Natural killer cell (primary cell): ENCODE measurements around the gene MCUR1. TPM values are rescaled to one million over a fixed set of nuclear protein-coding genes. Genes with fewer than 3 reads are reported as not detected.

Experiments used
- ATAC-seq, 3 donors: fragments of 150-1000 bp in 2 of 3; fragments of 200-7000 bp in 1 of 3; cut with Tn5 transposase; 1 replicate in 1 of 3; 2 replicates in 2 of 3; pipeline ENCODE4 v1.10.0; 2021; ENCODE audit warnings: mild to moderate bottlenecking in 2 of 3, moderate library complexity in 2 of 3
- DNase-seq, 2 donors: peaks; one replicate each; pipeline versions ENCODE4 v3.0.0 to v3.0.0-alpha.2; 2013 to 2021; ENCODE audit warnings: mixed read lengths in 1 of 2
- H3K27ac ChIP-seq: one replicate; pipeline ENCODE4 v1.5.1; 2013; ENCODE audit warnings: mild to moderate bottlenecking, low read length
- H3K27me3 ChIP-seq: one replicate; pipeline ENCODE4 v1.6.1; 2013; ENCODE audit warnings: low read length; ENCODE audit not compliant: control insufficient read depth, insufficient read depth
- H3K36me3 ChIP-seq: one replicate; pipeline ENCODE4 v1.6.1; 2013; ENCODE audit warnings: low read length; ENCODE audit not compliant: control insufficient read depth, insufficient read depth
- H3K4me1 ChIP-seq: one replicate; pipeline ENCODE4 v1.6.1; 2013; ENCODE audit warnings: low read length; ENCODE audit not compliant: control insufficient read depth, insufficient read depth
- H3K4me3 ChIP-seq: one replicate; pipeline ENCODE4 v1.5.1; 2013; ENCODE audit warnings: low read length
- H3K9me3 ChIP-seq: one replicate; pipeline ENCODE4 v1.6.1; 2013; ENCODE audit warnings: low read length; ENCODE audit not compliant: control insufficient read depth, insufficient read depth
- H3K27ac Mint-ChIP-seq, 2 donors: one replicate each; pipeline ENCODE4 v1.8.0; 2022; ENCODE audit warnings: mild to moderate bottlenecking in 2 of 2, mixed read lengths in 2 of 2, moderate library complexity in 1 of 2
- H3K27me3 Mint-ChIP-seq, 2 donors: one replicate each; pipeline ENCODE4 v1.8.0; 2022; ENCODE audit warnings: low read depth in 2 of 2, mixed read lengths in 2 of 2
- H3K36me3 Mint-ChIP-seq: one replicate; pipeline ENCODE4 v1.8.0; 2022; ENCODE audit warnings: mixed read lengths
- H3K4me1 Mint-ChIP-seq, 2 donors: one replicate each; pipeline ENCODE4 v1.8.0; 2022; ENCODE audit warnings: mixed read lengths in 2 of 2
- H3K4me3 Mint-ChIP-seq: one replicate; pipeline ENCODE4 v1.8.0; 2022; ENCODE audit warnings: mild to moderate bottlenecking, moderate library complexity, mixed read lengths
- H3K9me3 Mint-ChIP-seq, 2 donors: one replicate each; pipeline ENCODE4 v1.8.0; 2022; ENCODE audit warnings: mixed read lengths in 2 of 2
- CTCF ChIP-seq: fragments of 200-600 bp; IDR thresholded peaks from one replicate; pipeline ENCODE4 v1.8.0; 2022; ENCODE audit warnings: antibody characterized with exemption
- WGBS: methylation state at CpG from one replicate; pipeline ENCODE4 v1.1.7; 2013; ENCODE audit warnings: missing lambda C conversion rate; ENCODE audit not compliant: insufficient coverage; 5-methylcytosine and 5-hydroxymethylcytosine counted together
- intact Hi-C: fragments of 100-400 bp; cut with micrococcal nuclease; formaldehyde crosslinking; loops from one replicate; pipeline ENCODE4 v1.14.2; 2022
- total RNA-seq, 4 donors: library from RNA; stranded (reverse); fragments of 120-200 nt in 1 of 4; gene quantifications; one replicate each; pipeline versions ENCODE4 v1.2.3 to v1.2.4, GENCODE V29; 2013 to 2022

MCUR1 gene
- total RNA-seq, 3 donors from 2014 or later (not counting 1 experiment from before 2014, with no cell fraction given): 6.0 to 9.6 (median 7.9) TPM

GRCh38 chr6:13743736-13744127 lies 70.6 kb downstream of the MCUR1 start:
- peaks cover 0 to 2% of the 10 kb centered on the region in 2 donors for H3K9me3 Mint-ChIP-seq
- H3K27ac Mint-ChIP-seq: no peak overlapping the region
- WGBS: 91% methylated on average over 7 of the region's 7 CpGs
- ATAC-seq: no peak
- intact Hi-C loops: no loop called here
- no peak overlapping the region for H3K27ac ChIP-seq
- H3K9me3 ChIP-seq: peaks cover 10% of the 10 kb centered on the region
- no peaks in the 10 kb centered on the region for H3K36me3 Mint-ChIP-seq
- no peak overlapping the region for H3K4me3 ChIP-seq
- peaks cover 15% of the 10 kb centered on the region for H3K4me1 ChIP-seq
- no peak for DNase-seq
- no peaks in the 10 kb centered on the region for H3K27me3 ChIP-seq
- no peaks in the 10 kb centered on the region for H3K36me3 ChIP-seq
- no peak overlapping the region for H3K4me3 Mint-ChIP-seq
- peaks cover 0 to 3% of the 10 kb centered on the region in 2 donors for H3K27me3 Mint-ChIP-seq
- TF ChIP-seq CTCF: no peak
- H3K4me1 Mint-ChIP-seq: peaks cover 7 to 20% of the 10 kb centered on the region in 2 donors

GRCh38 chr6:13742961-13743735 lies 71.2 kb downstream of the MCUR1 start:
- intact Hi-C loops: no loop called here
- no peaks in the 10 kb centered on the region for H3K36me3 Mint-ChIP-seq
- peaks cover 7 to 20% of the 10 kb centered on the region in 2 donors for H3K4me1 Mint-ChIP-seq
- peaks cover 0 to 2% of the 10 kb centered on the region in 2 donors for H3K9me3 Mint-ChIP-seq
- peaks cover 0 to 3% of the 10 kb centered on the region in 2 donors for H3K27me3 Mint-ChIP-seq
- H3K9me3 ChIP-seq: peaks cover 10% of the 10 kb centered on the region
- no peaks in the 10 kb centered on the region for H3K27me3 ChIP-seq
- DNase-seq (no peak), ATAC-seq (no peak)
- H3K4me3 ChIP-seq: no peak overlapping the region
- TF ChIP-seq CTCF: no peak
- no peak overlapping the region for H3K27ac Mint-ChIP-seq
- H3K4me3 Mint-ChIP-seq: peak overlapping the region; percentile 28
- no peak overlapping the region for H3K27ac ChIP-seq
- WGBS: 85% methylated on average over 56 of the region's 56 CpGs
- H3K4me1 ChIP-seq: peaks cover 12% of the 10 kb centered on the region
- no peaks in the 10 kb centered on the region for H3K36me3 ChIP-seq

GRCh38 chr6:13741365-13741764 lies 73.0 kb downstream of the MCUR1 start:
- H3K27ac ChIP-seq: no peak overlapping the region
- H3K4me1 Mint-ChIP-seq: peaks cover 7 to 9% of the 10 kb centered on the region in 2 donors
- H3K4me3 ChIP-seq: no peak overlapping the region
- H3K27me3 ChIP-seq: no peaks in the 10 kb centered on the region
- DNase-seq (no peak), ATAC-seq (peak in 1 of 3 donors; percentile 76)
- intact Hi-C loops: no loop called here
- no peak for TF ChIP-seq CTCF
- H3K27me3 Mint-ChIP-seq: peaks cover 0 to 3% of the 10 kb centered on the region in 2 donors
- H3K4me3 Mint-ChIP-seq: no peak overlapping the region
- H3K4me1 ChIP-seq: no peaks in the 10 kb centered on the region
- H3K36me3 ChIP-seq: no peaks in the 10 kb centered on the region
- no peaks in the 10 kb centered on the region for H3K9me3 Mint-ChIP-seq
- H3K36me3 Mint-ChIP-seq: no peaks in the 10 kb centered on the region
- no peak overlapping the region for H3K27ac Mint-ChIP-seq
- 58% methylated on average over 4 of the region's 4 CpGs for WGBS
- H3K9me3 ChIP-seq: peaks cover 2% of the 10 kb centered on the region

Other genes with a start within 250 kb of the MCUR1 start
- 10 to 100 TPM in 2 of 3 donors, 1 to 10 TPM in 1; 8.8 to 13.9 (median 12.2) TPM for gene SIRT5, start 240.0 kb downstream of the MCUR1 start, total RNA-seq
- gene NOL7, start 199.2 kb downstream of the MCUR1 start, total RNA-seq: 10 to 100 TPM; 24.7 to 31.3 (median 29.6) TPM
- gene RANBP9, start 102.7 kb downstream of the MCUR1 start, total RNA-seq: 10 to 100 TPM; 52.2 to 62.5 (median 57.6) TPM
- gene RNF182, start 110.4 kb upstream of the MCUR1 start, total RNA-seq: not detected